ENCODE measurements around the gene PLEKHG2.
"Not testable (repeated sequence)": the region's sequence is repeated elsewhere in the genome, so short reads cannot be mapped to it uniquely, and the experiment has no call there.

The PLEKHG2 gene

GRCh38 chr19:39412100-39412866, at the start of gene PLEKHG2:
PLEKHG2 (plus strand) TSS chr19:39412669; CDS start chr19:39414087, 1,418 bp downstream.
- peak; percentile 97 for DNase-seq (ENCODE audit: low spot score)

GRCh38 chr19:39362682-39363657, 49.5 kb upstream of the PLEKHG2 start:
- DNase-seq (ENCODE audit: low spot score) = no peak

- no peak for DNase-seq (ENCODE audit: low spot score)
These were observed 48.5 kb upstream of the PLEKHG2 start for GRCh38 chr19:39363901-39364457.

GRCh38 chr19:39365531-39365930, 46.9 kb upstream of the PLEKHG2 start:
- DNase-seq (ENCODE audit: low spot score) = no peak

- DNase-seq (ENCODE audit: low spot score) = no peak
These were observed 43.3 kb upstream of the PLEKHG2 start for GRCh38 chr19:39369200-39369599.

GRCh38 chr19:39370735-39371134, 41.7 kb upstream of the PLEKHG2 start:
- no peak for DNase-seq (ENCODE audit: low spot score)

GRCh38 chr19:39372047-39372802, 40.2 kb upstream of the PLEKHG2 start:
- no peak for DNase-seq (ENCODE audit: low spot score)

- no peak for DNase-seq (ENCODE audit: low spot score)
These were observed 39.5 kb upstream of the PLEKHG2 start for GRCh38 chr19:39372941-39373340.

GRCh38 chr19:39375929-39376328, 36.5 kb upstream of the PLEKHG2 start:
- DNase-seq (ENCODE audit: low spot score) = no peak

GRCh38 chr19:39377373-39378362, 34.8 kb upstream of the PLEKHG2 start:
- no peak for DNase-seq (ENCODE audit: low spot score)

GRCh38 chr19:39379366-39379765, 33.1 kb upstream of the PLEKHG2 start:
- not testable (repeated sequence) for DNase-seq (ENCODE audit: low spot score)

GRCh38 chr19:39379865-39380396, 32.5 kb upstream of the PLEKHG2 start:
- no peak for DNase-seq (ENCODE audit: low spot score)

GRCh38 chr19:39380521-39381502, 31.7 kb upstream of the PLEKHG2 start:
- no peak for DNase-seq (ENCODE audit: low spot score)

- no peak for DNase-seq (ENCODE audit: low spot score)
These were observed 30.4 kb upstream of the PLEKHG2 start for GRCh38 chr19:39381910-39382611.

GRCh38 chr19:39382991-39383828, 29.3 kb upstream of the PLEKHG2 start:
- no peak for DNase-seq (ENCODE audit: low spot score)

- no peak for DNase-seq (ENCODE audit: low spot score)
These were observed 27.5 kb upstream of the PLEKHG2 start for GRCh38 chr19:39384839-39385568.

All from HuH-7.5 (cell line).